DMS114 treated with DMSO at 0.1 percent for 48 hours (cell line): ENCODE measurements around the gene BHLHE23.

Experiments used
- DNase-seq: peaks from one replicate; lab custom pipeline; 2025; ENCODE audit not compliant: unreplicated experiment; lab: John Stamatoyannopoulos, UW

BHLHE23 gene

DNA sequence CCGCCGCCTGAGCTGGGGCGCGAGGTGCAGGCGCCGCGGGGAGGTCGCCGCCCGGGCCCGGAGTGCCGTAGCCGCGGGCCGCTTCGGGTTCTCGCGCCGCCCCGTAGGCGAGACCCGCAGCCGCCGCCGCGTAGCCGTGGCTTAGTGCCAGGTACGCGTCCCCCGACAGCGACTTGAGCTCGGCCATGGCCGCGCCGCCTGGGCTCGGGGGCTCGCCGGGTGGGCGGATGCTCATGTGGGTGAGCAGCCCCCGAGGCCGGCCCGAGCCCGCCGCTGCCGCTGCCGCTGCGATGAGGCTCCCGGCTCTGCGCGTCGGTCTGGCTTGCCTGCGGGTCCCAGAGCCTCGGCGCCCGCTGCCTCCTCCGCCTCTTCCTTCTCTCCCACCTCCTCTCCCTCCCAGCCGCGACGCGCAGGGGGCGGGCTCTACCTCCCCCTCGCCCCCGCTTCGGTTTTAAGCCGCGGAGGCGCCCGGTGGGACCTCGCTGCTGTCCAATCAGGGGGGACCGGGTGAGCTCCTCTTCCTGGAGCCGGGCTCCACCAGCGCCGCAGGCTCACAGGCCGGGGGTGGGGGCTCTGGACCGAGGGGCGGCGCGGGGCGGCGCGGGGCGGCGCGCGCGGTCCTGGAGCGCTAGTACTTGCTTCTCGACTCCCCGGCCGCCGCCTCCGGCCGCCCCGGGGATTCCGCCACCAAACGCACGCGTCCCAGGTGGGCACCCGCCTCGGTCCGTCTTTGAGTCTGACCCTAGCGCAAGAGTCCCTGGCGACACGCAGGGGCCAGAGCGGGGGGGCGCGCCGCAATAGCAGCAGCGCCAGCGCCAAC, at the start of gene BHLHE23:
Gene BHLHE23, minus strand, starts transcription at position 425 of the 820 bp plus-strand sequence. Its CDS starts 190 bp downstream, at position 235.
- DNase-seq, result peak; percentile 24

DNA sequence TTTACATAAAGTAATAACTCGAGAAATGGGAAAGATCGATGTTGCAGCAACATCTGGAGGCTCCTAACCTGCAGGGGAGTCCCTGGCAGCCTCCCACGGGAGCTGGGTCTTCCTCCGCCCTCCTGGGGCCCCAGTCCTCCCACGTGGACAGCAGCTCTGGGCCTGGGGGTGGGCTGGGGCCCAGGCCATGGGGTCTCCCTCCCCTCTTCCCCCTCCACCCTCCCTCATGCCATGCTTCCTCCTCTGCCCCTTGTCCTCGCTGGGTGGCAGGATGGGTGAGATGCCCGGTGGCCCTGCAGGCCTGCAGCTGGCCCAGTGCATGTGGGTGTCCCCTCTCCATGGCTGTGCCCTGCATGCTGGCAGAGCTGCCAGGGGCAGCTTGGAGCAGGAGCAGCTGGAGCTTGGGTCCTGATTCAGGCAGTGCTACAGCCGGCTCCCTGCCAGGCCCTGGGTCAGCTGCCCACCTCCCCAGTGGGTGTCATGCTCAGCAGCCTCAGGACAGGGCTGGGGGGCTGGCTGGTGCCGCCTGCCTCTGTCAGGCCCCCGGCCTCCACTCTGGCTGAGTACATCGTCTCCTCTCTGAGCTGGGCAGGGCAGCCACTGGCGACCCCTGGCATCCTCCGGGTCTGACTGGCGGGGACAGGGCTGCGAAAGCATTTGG, 48.9 kb upstream of the BHLHE23 start:
- no peak for DNase-seq

DNA sequence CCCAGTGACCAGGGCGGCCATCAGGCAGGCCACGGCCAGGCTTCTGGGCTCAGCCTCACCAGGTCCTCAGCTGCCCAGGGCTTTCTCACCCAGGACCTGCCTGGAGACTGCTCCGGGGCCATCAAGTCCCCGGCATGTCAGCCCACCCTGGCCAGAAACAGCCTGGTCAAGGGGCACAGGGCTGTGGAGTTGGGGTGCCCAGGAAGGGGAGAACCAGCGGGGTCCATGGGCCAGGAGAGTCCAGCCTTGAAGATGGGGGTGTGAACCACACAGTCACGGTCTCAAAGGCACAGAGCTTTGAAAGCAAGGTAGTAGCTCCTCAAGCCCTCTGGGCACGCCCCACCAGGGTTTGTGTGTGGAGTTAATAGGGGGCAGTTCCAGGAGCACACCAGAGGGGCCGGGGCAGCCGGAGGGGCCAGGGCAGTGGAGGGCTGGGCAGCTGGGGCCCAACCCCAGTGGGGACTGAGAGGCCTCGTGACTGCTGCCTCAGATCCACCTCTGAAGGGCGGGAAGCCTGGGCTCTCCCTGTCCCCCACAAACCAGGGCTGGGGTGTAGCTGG, 48.0 kb upstream of the BHLHE23 start:
- DNase-seq, result no peak

DNA sequence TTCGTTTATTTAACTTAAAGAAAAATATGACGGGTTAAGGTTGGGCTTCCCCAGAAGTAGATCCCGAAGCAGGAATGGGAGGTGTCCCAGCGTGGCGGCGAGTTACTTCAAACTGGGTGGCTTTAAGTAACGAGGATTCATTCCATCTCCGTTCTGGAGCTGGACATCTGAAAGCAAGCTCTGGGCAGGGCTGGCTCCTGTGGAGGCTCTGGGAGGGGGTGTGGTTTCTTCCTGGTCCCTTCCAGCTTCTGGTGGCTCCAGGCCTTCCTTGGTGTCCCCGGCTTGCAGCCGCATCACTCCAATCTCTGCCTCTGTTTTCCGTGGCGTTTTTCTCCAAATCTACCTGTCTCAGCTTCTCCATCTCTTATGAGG, 47.3 kb upstream of the BHLHE23 start:
- no peak for DNase-seq

DNA sequence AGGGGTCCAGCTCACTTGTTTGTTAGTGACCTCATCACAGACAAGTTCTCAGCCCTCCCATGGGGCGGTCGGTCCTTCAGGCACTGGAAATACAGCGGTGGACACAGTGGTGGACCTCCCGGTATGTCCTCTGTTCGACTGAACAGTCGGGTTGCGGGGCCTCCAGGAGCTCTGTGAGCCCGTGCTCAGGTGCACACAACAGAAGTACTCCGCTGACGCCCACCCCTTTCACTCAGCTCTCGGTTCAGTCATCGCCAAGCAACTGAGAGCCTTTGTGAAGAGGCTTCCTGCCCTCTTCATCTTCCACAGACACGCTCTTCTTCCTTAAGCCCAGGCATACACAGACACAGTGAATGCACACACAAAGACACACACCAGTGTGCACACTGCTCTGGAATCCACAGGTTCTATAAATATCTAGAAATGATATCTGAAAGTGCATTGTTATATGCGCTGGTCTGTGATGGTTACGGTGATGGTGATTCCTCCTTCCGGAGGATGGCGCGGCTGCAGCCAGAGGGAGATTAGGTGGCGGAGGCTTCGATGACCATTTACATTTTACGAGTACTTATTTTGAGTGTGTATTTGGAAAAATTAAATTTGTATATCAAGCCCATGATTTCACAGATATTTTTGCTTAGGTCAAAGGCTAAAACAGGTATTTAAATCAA, 46.8 kb upstream of the BHLHE23 start:
- DNase-seq, result no peak

DNA sequence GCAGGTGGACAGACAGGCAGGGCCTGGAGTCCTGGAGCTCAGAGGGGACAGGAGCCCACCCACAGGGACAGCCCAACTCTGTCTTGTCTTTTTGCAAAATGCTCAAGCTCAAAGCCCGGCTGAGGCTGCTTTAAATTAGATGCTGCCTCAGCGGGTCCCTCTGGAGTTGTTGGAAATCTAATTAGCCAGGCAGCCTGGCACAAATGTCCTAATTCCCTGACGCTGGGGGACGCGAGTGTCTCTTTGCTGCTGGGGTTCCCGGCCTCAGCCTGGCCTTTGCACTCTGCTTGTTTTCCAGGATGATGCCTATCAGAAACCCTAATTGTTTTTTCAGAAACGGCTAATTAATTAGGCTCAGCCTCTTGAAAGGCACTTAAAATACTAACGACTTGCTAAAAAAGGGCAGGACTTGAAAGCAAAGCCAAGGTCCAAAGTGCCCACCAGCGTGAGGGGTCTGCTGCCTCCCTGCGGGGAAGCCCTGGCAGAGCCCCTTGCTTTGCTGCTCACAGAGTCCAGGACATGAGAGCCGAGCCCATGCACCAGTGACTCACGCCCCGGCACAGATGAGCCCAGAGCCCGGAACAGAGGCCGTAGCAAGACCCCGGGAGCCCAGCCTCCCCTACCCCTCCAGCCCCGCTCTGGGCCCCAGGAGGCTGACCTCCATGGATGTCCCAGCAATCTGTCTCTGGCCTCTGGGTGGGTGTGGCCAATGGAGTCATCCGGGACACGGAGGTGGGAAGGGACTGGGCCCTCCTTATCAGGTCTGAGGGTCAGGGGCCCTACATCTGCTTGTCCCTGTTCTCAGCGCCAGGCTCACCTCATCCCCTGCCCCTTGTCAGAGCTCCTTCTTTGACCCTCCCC, 46.0 kb upstream of the BHLHE23 start:
- no peak for DNase-seq

DNA sequence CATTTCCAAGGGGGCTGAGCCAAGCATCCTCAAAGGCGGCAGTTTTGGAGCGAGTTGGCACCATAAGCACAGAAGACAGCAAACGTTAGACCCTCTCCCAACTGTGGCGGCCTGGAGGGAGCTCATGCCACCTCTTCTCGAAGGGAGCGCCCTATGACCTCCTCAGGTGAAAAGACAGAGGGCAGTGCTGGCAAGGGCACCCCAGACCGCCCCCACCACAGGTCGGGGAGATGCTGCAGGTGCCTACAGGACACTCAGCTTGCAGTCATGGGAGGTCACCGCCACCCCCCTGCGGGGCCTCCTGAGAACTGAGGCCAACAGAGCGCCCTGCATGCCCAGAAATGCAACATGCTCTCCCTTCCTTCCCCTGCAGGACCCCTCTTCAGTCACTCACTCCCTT, 45.1 kb upstream of the BHLHE23 start:
- no peak for DNase-seq

DNA sequence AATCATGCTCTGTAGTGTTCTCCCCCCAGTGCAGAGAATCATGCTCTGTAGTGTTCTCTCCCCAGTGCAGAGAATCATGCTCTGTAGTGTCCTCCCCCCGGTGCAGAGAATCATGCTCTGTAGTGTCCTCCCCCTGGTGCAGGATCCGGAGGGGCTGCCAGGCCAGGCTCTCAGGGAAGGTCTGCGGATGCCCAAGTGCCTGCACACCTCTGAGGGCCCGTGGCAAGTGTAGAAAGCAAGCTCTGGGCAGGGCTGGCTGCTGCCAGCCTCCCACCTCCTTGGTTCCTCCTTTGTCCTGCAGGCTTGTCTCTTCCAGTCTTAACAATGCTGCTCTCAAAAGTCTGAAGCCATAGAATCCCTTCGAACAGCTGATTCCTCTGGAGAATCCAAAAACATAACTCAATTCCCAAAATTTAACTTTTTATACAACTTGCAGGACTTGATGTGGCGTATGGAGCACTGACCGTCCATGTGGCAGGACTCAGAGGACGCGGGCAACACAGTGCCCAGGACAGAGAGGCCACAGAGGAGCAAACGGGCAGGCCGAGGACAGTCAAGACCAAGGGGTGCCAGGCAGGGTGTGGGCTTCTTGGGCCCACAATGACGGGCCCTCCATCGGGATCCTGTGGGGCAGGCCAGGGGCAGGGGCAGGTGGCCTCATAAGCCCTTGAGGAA, 44.6 kb upstream of the BHLHE23 start:
- DNase-seq, result no peak

DNA sequence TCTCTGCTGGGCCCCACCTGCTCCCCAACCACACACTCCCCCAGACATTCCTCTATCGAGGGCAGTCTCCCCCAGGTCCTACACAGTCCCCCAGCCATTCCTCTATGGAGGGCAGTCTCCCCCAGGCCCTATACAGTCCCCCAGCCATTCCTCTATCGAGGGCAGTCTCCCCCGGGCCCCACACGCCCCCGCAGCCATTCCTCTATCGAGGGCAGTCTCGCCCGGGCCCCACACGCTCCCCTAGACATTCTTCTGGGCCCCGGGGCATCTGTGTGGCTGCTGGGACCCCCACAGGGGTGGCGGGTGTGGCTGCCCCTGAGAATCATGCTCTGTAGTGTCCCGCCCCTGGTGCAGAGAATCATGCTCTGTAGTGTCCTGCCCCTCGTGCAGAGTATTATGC, 43.6 kb upstream of the BHLHE23 start:
- DNase-seq, result no peak

DNA sequence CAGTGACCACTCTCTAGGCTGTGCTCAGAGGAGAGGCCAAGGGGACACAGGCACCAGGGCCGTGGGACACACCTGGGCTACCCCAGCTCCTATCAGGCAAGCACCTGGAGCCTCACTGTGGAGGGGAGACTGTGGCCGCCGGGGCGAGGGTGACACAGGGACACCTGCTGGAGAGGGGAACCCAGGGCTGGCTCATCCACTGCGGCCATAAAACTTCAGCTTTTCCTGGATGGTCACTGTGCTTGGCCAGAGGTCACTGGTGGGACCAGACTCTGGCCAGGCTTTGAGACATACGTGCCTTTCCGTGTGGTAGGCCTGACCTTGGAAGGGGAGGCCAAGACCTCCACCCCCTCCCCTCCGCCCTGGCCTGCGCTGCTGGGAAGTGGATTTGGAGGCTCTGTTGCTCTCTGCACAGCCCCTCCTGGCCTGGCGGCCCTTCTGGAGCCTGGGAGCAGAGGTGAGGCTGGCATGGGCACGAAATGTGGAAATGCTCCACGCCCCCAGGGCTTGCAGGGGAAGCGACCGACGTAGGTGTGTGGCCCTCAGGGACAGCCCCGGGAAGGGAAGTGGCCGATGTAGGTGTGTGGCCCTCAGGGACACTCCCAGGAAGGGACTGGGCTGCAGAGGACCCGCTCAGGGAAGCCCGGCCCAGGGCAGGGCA, 42.9 kb upstream of the BHLHE23 start:
- no peak for DNase-seq

DNA sequence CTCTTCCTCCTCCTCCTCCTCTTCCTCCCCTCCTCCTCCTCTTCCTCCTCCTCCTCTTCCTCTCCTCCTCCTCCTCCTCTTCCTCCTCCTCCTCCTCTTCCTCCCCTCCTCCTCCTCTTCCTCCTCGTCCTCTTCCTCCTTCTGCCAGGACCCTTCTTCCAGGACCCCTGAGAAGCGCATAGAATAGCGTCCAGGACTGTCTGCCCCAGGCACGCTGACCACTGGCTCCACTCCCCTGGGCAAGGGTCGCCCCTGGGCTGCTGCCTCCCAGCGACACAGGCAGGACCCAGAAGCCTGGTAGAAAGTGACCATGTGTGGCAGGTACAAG, 42.4 kb upstream of the BHLHE23 start:
- DNase-seq, result no peak

DNA sequence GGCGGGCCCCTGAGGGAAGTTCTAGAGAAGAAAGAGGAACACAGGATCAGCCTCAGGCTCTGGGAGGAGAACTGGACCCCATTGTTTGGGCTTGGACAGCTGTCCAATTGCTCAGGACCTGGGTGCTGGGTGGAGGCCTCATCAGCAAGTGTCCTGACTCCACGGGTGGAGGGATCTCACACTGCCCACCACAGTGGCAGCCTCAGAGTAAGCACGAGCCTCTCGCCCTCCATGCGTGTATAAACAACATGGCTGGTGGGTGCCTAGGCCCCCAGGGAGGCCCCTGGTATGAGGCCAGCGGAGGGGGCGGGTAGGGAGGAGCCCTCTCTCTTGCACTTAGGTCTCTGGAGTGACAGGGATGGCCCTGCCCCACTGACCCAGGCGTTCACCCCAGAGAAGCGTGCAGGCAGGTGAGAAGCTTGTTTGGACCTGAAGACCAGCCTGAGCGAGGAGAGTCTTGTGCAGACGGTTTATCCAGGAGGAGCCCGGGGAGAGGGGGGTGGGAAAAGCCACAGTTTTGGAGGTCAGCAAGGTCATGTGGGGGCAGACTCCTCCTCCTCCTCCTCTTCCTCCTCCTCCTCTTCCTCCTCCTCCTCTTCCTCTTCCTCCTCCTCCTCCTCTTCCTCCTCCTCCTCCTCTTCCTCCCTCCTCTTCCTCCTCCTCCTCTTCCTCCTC, 41.9 kb upstream of the BHLHE23 start:
- DNase-seq, result no peak

DNA sequence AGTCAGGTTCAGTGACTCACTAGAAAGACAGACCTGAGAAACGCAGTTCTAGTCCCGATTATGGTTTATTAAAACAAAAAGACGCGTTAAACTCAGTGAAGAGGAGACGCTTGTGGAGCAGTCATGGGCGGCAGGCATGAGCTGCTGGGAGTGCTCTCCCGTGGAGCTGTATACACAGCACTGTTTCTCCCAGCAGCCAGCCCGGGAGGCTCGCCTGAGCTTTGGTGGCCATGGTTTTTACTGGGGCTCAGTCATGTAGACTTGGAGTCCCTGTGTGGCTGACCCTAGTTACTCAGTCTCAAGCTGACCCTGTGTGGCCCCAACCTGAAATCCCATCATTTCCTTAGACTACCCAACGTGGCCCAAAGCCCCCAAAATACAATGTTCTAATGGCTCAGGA, 41.2 kb upstream of the BHLHE23 start:
- no peak for DNase-seq

DNA sequence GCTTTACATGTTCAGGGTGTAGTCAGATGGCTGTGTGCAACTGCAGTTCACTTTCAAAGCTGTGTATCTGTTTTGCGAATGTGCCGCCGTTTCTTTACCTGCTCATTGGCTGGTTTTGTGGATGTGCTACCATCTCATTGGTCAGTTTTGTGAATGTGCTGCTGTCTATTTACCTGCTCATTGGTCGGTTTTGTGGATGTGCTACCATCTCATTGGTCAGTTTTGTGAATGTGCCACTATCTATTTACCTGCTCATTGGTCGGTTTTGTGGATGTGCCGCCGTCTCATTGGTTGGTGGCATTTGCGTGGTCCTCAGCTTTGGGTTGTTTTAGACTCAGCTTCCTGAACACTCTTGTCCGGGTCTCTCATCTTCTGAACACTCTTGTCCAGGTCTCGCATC, 40.5 kb upstream of the BHLHE23 start:
- DNase-seq, result no peak

DNA sequence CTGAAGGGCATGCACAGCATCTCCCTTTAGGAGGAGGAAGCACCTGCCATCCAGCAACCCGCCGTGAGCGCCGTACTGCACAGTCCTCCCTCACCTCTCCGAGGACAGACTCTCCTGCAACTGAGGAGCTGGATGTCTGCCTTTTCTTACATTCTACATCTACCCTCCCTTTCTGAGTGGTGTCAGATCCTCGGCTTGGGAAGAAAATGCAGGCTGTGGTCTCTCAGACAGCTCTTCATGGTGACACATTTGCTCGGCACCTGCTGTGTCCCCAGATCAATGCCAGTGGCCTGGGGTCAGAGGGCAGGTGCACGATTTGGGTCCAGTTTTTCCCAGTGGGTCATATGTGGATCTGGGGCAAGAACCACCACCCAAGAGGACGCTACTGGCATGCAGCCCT, 40.1 kb upstream of the BHLHE23 start:
- no peak for DNase-seq

DNA sequence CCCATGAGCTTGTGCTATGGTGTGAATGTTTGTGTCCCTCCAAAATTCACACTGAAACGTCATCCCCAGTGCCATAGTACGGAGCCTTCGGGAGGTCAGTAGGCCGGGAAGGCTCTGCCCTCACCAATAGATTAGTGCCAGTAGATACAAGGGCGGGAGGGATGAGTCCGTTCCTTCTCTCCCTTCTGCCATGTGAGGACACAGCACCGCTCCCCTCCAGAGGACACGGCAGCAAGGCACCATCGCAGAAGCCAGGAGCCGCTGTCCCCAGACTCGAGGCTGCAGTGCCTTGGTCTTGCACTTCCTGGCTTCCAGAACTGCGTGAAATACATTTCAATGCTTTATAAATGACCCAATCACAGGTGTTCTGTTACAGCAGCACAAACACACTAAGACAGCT, 39.2 kb upstream of the BHLHE23 start:
- DNase-seq, result no peak

DNA sequence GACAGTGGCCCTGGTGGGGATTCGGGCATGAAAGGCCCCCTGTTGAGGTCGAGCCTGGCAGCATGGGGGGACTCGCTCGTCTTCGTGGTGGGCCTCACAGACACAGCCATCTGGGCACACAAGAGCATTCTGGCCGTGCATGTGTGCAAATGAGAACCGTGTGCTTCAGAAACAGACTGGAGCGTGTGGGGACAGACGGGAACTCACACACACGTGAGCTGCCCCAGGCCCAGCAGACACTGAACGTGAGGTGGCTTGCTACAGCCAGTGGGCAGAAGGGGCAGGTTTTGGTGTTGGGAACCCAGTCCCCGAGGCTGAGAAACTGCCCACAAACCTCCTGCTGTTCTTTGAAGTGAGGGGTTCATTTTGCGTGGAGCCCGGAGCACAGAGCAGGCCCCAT, 38.6 kb upstream of the BHLHE23 start:
- DNase-seq, result no peak

DNA sequence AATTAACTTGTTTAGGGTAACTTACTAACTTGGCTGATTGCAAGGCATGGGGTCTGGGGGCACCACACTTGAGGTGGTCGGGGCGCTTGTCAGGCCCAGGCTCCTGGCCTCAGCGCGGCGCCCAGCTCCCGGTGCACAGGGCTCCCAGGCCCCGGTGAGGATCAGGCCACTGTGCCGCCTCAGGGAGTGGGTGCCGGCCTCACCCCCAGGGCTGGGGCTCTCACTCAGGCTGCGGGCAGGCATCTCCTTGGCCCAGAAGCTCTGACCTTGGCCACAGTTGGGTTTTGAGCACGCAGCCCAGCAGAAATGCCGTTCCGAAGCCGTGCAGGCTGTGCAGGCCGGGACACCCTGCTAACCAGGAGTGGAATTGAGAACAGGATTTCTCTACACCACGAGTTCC, 37.8 kb upstream of the BHLHE23 start:
- no peak for DNase-seq

DNA sequence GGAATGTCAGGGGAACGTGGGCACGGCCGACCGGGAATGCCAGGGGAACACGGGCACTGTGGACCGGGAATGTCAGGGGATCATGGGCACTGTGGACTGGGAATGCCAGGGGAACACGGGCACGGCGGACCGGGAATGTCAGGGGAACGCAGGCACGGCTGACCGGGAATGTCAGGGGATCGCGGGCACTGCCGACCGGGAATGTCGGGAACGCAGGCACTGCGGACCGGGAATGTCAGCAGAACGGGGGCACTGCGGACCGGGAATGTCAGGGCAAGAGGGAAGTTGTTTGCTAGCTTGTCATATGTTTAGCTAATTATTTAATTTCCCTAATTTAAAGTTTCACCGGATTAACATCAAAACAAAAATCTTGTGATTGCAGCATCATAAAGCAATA, 37.4 kb upstream of the BHLHE23 start:
- DNase-seq, result no peak
